Stimulated activated CD8-positive, alpha-beta memory T cell treated with anti-CD3 and anti-CD28 coated beads, Interleukin-4, amount 100 ng/mL, for 24 hours (primary cell): ENCODE measurements around the gene PATJ.
"Not testable (repeated sequence)": the region's sequence is repeated elsewhere in the genome, so short reads cannot be mapped to it uniquely, and the experiment has no call there.

ENCODE experiments used
- DNase-seq: peaks from one replicate; pipeline ENCODE4 v3.0.0-alpha.2; 2020; ENCODE audit warnings: low read depth

The PATJ gene

GRCh38 chr1:61741711-61742619, at the start of gene PATJ:
Gene PATJ, plus strand, starts transcription at chr1:61742480. Its CDS starts 20,413 bp downstream, at chr1:61762893.
- peak; percentile 33 for DNase-seq

GRCh38 chr1:61699911-61700851, 42.1 kb upstream of the PATJ start:
- no peak for DNase-seq

GRCh38 chr1:61708953-61709907, 33.0 kb upstream of the PATJ start:
- no peak for DNase-seq

- no peak for DNase-seq
Measured at GRCh38 chr1:61709908-61710289, 32.4 kb upstream of the PATJ start.

- DNase-seq, result not testable (repeated sequence)
Measured at GRCh38 chr1:61711257-61711656, 31.0 kb upstream of the PATJ start.

GRCh38 chr1:61711969-61712368, 30.3 kb upstream of the PATJ start:
- no peak for DNase-seq

- DNase-seq, result not testable (repeated sequence)
Measured at GRCh38 chr1:61718996-61719663, 23.1 kb upstream of the PATJ start.

- DNase-seq, result no peak
Measured at GRCh38 chr1:61724506-61724812, 17.8 kb upstream of the PATJ start.

- peak; percentile 77 for DNase-seq
Measured at GRCh38 chr1:61724813-61725694, 17.2 kb upstream of the PATJ start, which contains the start of gene TM2D1. Gene TM2D1, minus strand, starts transcription at chr1:61725141. Its CDS starts 21 bp downstream, at chr1:61725120.

- DNase-seq, result no peak
Measured at GRCh38 chr1:61727544-61727943, 14.7 kb upstream of the PATJ start.

GRCh38 chr1:61730679-61731078, 11.6 kb upstream of the PATJ start:
- not testable (repeated sequence) for DNase-seq

GRCh38 chr1:61732726-61733125, 9.6 kb upstream of the PATJ start:
- DNase-seq, result no peak

- DNase-seq, result no peak
Measured at GRCh38 chr1:61740751-61741700, 1.3 kb upstream of the PATJ start.

GRCh38 chr1:61742620-61743430, 545 bp downstream of the PATJ start:
- peak; percentile 9 for DNase-seq

- no peak for DNase-seq
Measured at GRCh38 chr1:61743431-61743705, 1.1 kb downstream of the PATJ start.

- DNase-seq, result no peak
Measured at GRCh38 chr1:61743716-61744580, 1.7 kb downstream of the PATJ start.

GRCh38 chr1:61746813-61747212, 4.5 kb downstream of the PATJ start:
- DNase-seq, result no peak
